ENCODE data around the gene P2RX4.
"Not testable (repeated sequence)": the region's sequence is repeated elsewhere in the genome, so short reads cannot be mapped to it uniquely, and the experiment has no call there.

The P2RX4 gene

DNA sequence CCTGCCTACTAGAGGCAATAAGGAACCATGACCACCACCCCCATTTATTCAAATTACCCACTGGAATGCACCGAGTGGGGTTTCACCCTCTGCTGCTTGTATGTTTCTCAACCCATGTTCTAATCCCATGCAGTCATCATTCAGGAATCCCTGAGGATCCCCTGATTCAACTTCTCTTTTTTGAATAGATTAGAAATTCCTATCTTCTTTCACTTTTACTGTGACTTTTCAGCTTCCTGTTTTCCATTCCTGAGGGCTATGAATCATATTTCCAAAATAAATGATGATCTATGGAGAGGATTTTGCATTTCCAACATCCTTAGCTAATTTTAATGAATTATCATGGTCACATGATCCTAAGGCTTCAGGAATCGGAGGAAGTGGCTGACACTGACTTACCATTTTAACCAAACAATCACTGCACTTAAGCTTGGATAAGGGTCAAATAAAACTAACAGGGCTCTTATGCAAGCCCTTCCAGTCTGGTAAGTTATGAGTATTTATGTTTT is 19.4 kb upstream of the P2RX4 start:
- Histone ChIP-seq H3K36me3 (ENCODE audit: insufficient read depth, low read length) (no peaks in the 10 kb centered on the region), H3K4me1 (ENCODE audit: insufficient read depth, low read length) (no peaks in the 10 kb centered on the region), H3K27me3 (ENCODE audit: control insufficient read depth in 1 of 2, insufficient read depth in 2 of 2, low read length in 2 of 2) (no peaks in the 10 kb centered on the region), H3K27ac (ENCODE audit: low read depth, low read length) (no peak overlapping the region), H3K4me3 (ENCODE audit: low read depth in 1 of 2, low read length in 2 of 2) (no peak overlapping the region), H3K9me3 (ENCODE audit: low read length) (no peaks in the 10 kb centered on the region), H3K9ac (ENCODE audit: low read length) (no peak overlapping the region)

DNA sequence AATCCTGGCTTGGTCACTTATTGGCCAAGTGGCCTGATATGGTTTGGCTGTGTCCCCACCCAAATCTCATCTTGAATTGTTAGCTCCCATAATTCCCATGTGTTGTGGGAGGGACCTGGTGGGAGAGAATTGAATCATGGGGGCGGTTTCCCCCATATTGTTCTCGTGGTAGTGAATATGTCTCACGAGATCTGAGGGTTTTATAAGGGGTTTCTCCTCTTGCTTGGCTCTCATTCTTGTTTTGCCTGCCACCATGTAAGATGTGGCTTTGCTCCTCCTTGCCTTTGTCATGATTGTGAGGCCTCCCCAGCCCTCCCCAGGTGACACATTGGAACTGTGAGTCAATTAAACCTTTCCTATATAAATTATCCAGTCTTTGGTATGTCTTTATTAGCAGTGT is 18.8 kb upstream of the P2RX4 start:
- no peak overlapping the region for H3K9ac ChIP-seq (ENCODE audit: low read length)
- H3K4me1 ChIP-seq (ENCODE audit: insufficient read depth, low read length) = no peaks in the 10 kb centered on the region
- H3K9me3 ChIP-seq (ENCODE audit: low read length) = no peaks in the 10 kb centered on the region
- H3K27me3 ChIP-seq (ENCODE audit: control insufficient read depth in 1 of 2, insufficient read depth in 2 of 2, low read length in 2 of 2) = no peaks in the 10 kb centered on the region
- no peaks in the 10 kb centered on the region for H3K36me3 ChIP-seq (ENCODE audit: insufficient read depth, low read length)
- H3K4me3 ChIP-seq (ENCODE audit: low read depth in 1 of 2, low read length in 2 of 2) = no peak overlapping the region
- H3K27ac ChIP-seq (ENCODE audit: low read depth, low read length) = no peak overlapping the region

DNA sequence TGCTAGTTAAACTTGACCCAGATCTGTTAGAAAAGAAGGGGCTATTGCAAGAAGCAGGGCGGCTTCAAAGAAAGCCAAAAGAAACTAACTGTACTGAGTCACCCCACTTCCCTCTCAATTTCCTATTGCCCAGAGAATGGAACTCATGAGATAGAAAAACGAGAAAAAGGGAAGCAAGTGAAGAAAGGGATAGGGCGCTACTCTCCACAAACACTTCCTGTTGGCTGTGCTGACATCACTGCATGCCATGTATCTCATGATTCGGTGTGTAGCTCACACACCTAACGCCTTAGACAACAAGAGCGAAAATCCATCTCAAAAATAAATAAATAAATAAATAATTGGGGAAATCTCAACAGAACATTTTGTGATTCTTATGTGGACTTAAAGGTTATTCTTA is 13.0 kb upstream of the P2RX4 start:
- Histone ChIP-seq H3K27ac (ENCODE audit: low read depth, low read length) (no peak overlapping the region), H3K9me3 (ENCODE audit: low read length) (no peaks in the 10 kb centered on the region), H3K36me3 (ENCODE audit: insufficient read depth, low read length) (no peaks in the 10 kb centered on the region), H3K4me3 (ENCODE audit: low read depth in 1 of 2, low read length in 2 of 2) (no peak overlapping the region), H3K4me1 (ENCODE audit: insufficient read depth, low read length) (no peaks in the 10 kb centered on the region), H3K27me3 (ENCODE audit: control insufficient read depth in 1 of 2, insufficient read depth in 2 of 2, low read length in 2 of 2) (no peaks in the 10 kb centered on the region), H3K9ac (ENCODE audit: low read length) (no peak overlapping the region)

DNA sequence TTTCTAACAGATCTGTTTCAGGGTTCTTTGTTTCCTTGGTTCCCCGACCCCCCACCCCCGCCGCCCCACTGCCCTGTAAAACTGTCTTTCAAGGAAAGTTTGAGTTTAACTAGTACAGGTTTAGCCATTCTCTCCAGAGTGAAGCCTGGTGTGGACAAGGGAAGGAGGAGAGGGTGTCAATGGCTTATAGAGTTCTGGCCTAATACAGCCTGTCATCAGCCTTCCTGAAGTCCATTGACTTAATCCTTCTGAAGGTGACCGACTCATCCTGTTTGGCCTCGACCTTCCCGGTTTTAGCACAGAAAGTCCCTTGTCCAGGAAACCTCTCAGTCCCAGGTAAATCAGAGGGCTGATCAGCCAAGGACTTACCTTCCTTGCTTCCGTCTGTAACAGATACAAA is 11.0 kb upstream of the P2RX4 start:
- H3K27ac ChIP-seq (ENCODE audit: low read depth, low read length) = no peak overlapping the region
- no peaks in the 10 kb centered on the region for H3K36me3 ChIP-seq (ENCODE audit: insufficient read depth, low read length)
- no peaks in the 10 kb centered on the region for H3K4me1 ChIP-seq (ENCODE audit: insufficient read depth, low read length)
- no peaks in the 10 kb centered on the region for H3K9me3 ChIP-seq (ENCODE audit: low read length)
- no peak overlapping the region for H3K4me3 ChIP-seq (ENCODE audit: low read depth in 1 of 2, low read length in 2 of 2)
- no peaks in the 10 kb centered on the region for H3K27me3 ChIP-seq (ENCODE audit: control insufficient read depth in 1 of 2, insufficient read depth in 2 of 2, low read length in 2 of 2)
- H3K9ac ChIP-seq (ENCODE audit: low read length) = no peak overlapping the region

GRCh38 chr12:121201140-121201539 is 8.8 kb upstream of the P2RX4 start:
- not testable (repeated sequence) for H3K4me3 ChIP-seq (ENCODE audit: low read depth in 1 of 2, low read length in 2 of 2); H3K27ac ChIP-seq (ENCODE audit: low read depth, low read length); H3K4me1 ChIP-seq (ENCODE audit: insufficient read depth, low read length); H3K27me3 ChIP-seq (ENCODE audit: control insufficient read depth in 1 of 2, insufficient read depth in 2 of 2, low read length in 2 of 2); H3K36me3 ChIP-seq (ENCODE audit: insufficient read depth, low read length); H3K9ac ChIP-seq (ENCODE audit: low read length); H3K9me3 ChIP-seq (ENCODE audit: low read length)

- no peaks in the 10 kb centered on the region for H3K9me3 ChIP-seq (ENCODE audit: low read length)
- no peak overlapping the region for H3K4me3 ChIP-seq (ENCODE audit: low read depth in 1 of 2, low read length in 2 of 2)
- H3K36me3 ChIP-seq (ENCODE audit: insufficient read depth, low read length) = no peaks in the 10 kb centered on the region
- H3K27ac ChIP-seq (ENCODE audit: low read depth, low read length) = no peak overlapping the region
- H3K27me3 ChIP-seq (ENCODE audit: control insufficient read depth in 1 of 2, insufficient read depth in 2 of 2, low read length in 2 of 2) = no peaks in the 10 kb centered on the region
- H3K9ac ChIP-seq (ENCODE audit: low read length) = no peak overlapping the region
- no peaks in the 10 kb centered on the region for H3K4me1 ChIP-seq (ENCODE audit: insufficient read depth, low read length)
Measured at GRCh38 chr12:121202407-121203355, 7.2 kb upstream of the P2RX4 start.

- Histone ChIP-seq H3K9ac (ENCODE audit: low read length) (no peak overlapping the region), H3K4me1 (ENCODE audit: insufficient read depth, low read length) (no peaks in the 10 kb centered on the region), H3K27ac (ENCODE audit: low read depth, low read length) (no peak overlapping the region), H3K27me3 (ENCODE audit: control insufficient read depth in 1 of 2, insufficient read depth in 2 of 2, low read length in 2 of 2) (no peaks in the 10 kb centered on the region), H3K4me3 (ENCODE audit: low read depth in 1 of 2, low read length in 2 of 2) (no peak overlapping the region), H3K36me3 (ENCODE audit: insufficient read depth, low read length) (no peaks in the 10 kb centered on the region), H3K9me3 (ENCODE audit: low read length) (no peaks in the 10 kb centered on the region)
Measured at GRCh38 chr12:121203482-121203881, 6.4 kb upstream of the P2RX4 start.

DNA sequence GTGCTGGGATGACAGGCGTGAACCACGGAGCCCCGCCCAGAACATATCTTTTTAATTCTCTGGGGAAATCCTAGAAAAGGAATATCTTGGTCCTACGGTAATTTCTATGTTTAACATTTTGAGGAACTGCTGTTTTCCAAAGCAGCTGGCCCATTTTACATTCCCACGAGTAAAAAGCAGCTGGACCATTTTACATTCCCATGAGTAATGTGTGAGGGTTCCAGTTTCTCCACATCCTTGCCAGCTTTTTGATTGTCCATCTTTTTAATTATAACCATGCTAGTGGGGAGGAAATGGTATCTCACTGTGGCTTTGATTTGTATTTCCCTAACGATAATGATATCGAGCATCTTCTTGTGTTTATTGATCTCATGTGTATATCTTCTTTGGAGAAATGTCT is 4.4 kb upstream of the P2RX4 start:
- H3K4me3 ChIP-seq (ENCODE audit: low read depth in 1 of 2, low read length in 2 of 2) = no peak overlapping the region
- no peaks in the 10 kb centered on the region for H3K9me3 ChIP-seq (ENCODE audit: low read length)
- H3K27ac ChIP-seq (ENCODE audit: low read depth, low read length) = no peak overlapping the region
- H3K9ac ChIP-seq (ENCODE audit: low read length) = no peak overlapping the region
- H3K36me3 ChIP-seq (ENCODE audit: insufficient read depth, low read length) = no peaks in the 10 kb centered on the region
- H3K27me3 ChIP-seq (ENCODE audit: control insufficient read depth in 1 of 2, insufficient read depth in 2 of 2, low read length in 2 of 2) = no peaks in the 10 kb centered on the region
- peaks cover 5% of the 10 kb centered on the region for H3K4me1 ChIP-seq (ENCODE audit: insufficient read depth, low read length)

GRCh38 chr12:121208571-121208970 is 1.4 kb upstream of the P2RX4 start:
- not testable (repeated sequence) for H3K4me3 ChIP-seq (ENCODE audit: low read depth in 1 of 2, low read length in 2 of 2); H3K27ac ChIP-seq (ENCODE audit: low read depth, low read length); H3K9ac ChIP-seq (ENCODE audit: low read length); H3K27me3 ChIP-seq (ENCODE audit: control insufficient read depth in 1 of 2, insufficient read depth in 2 of 2, low read length in 2 of 2); H3K4me1 ChIP-seq (ENCODE audit: insufficient read depth, low read length); H3K9me3 ChIP-seq (ENCODE audit: low read length); H3K36me3 ChIP-seq (ENCODE audit: insufficient read depth, low read length)

DNA sequence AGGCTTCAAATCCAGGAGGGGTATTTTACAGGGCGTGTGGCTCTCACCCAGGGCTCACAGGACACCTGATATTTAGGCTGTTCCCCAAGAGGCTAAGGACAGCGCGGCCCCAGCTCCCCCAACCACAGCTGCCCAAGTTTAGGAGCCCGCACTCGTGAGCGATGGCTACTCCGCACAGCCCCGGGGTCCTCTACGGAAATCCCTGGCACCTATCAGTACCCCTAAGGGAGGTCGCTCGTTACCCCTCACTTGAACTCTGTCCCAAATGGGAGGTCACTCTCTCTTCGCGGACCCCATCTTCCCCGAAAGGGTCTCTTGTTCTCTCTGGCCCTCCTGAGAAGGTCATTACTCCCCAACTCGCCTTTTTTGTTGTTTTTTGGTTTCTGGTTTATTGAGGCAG is 708 bp upstream of the P2RX4 start:
- H3K27ac ChIP-seq (ENCODE audit: low read depth, low read length) = peak overlapping the region; percentile 91
- no peaks in the 10 kb centered on the region for H3K36me3 ChIP-seq (ENCODE audit: insufficient read depth, low read length)
- H3K9ac ChIP-seq (ENCODE audit: low read length) = no peak overlapping the region
- peak overlapping the region; percentile 81 to 87 for H3K4me3 ChIP-seq (ENCODE audit: low read depth in 1 of 2, low read length in 2 of 2)
- H3K4me1 ChIP-seq (ENCODE audit: insufficient read depth, low read length) = peaks cover 5% of the 10 kb centered on the region
- H3K27me3 ChIP-seq (ENCODE audit: control insufficient read depth in 1 of 2, insufficient read depth in 2 of 2, low read length in 2 of 2) = no peaks in the 10 kb centered on the region
- H3K9me3 ChIP-seq (ENCODE audit: low read length) = no peaks in the 10 kb centered on the region

DNA sequence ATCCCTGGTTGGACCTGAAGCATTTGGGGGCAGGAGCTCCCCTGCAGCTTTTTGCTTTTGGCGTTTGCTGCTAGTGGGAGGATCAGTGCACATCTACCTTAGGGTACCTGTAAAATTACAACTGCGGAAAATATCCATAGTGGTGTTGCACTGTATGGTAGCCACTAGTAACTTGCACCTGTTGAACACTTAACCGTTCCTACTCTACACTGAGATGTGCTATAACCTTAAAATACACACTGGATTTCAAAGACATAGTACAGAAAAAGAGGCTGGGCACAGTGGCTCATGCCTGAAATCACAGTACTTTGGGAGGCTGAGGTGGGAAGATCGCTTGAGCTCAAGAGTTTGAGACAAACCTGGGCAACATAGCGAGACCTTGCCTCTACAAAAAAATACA is 2.9 kb downstream of the P2RX4 start:
- no peaks in the 10 kb centered on the region for H3K27me3 ChIP-seq (ENCODE audit: control insufficient read depth in 1 of 2, insufficient read depth in 2 of 2, low read length in 2 of 2)
- no peak overlapping the region for H3K27ac ChIP-seq (ENCODE audit: low read depth, low read length)
- no peak overlapping the region for H3K9ac ChIP-seq (ENCODE audit: low read length)
- H3K9me3 ChIP-seq (ENCODE audit: low read length) = no peaks in the 10 kb centered on the region
- H3K4me1 ChIP-seq (ENCODE audit: insufficient read depth, low read length) = peaks cover 5% of the 10 kb centered on the region
- no peak overlapping the region for H3K4me3 ChIP-seq (ENCODE audit: low read depth in 1 of 2, low read length in 2 of 2)
- H3K36me3 ChIP-seq (ENCODE audit: insufficient read depth, low read length) = no peaks in the 10 kb centered on the region

All from muscle layer of colon (tissue), 2 donors.